GM23248 (cell line): ENCODE measurements around the gene ASH1L. TPM values are rescaled to one million over a fixed set of nuclear protein-coding genes. Genes with fewer than 3 reads are reported as not detected.

ENCODE experiments used
- DNase-seq: peaks from one replicate; pipeline ENCODE4 v3.0.0-alpha.2; 2015
- H2AFZ ChIP-seq: fragments of 200-600 bp; sonication (generic); 2 replicates; pipeline ENCODE4 v1.6.1; 2016; ENCODE audit warnings: antibody characterized with exemption
- H3F3A ChIP-seq: fragments of 200-600 bp; sonication (generic); 2 replicates; pipeline ENCODE4 v1.6.1; 2016; ENCODE audit warnings: mild to moderate bottlenecking, antibody characterized with exemption, mixed run types; ENCODE audit not compliant: insufficient read depth
- H3K27ac ChIP-seq: fragments of 200-600 bp; sonication (generic); 2 replicates; pipeline ENCODE4 v1.5.1; 2016; ENCODE audit warnings: mild to moderate bottlenecking
- H3K27me3 ChIP-seq: fragments of 200-600 bp; sonication (generic); replicated peaks from 2 replicates; pipeline ENCODE4 v1.6.1; 2016; ENCODE audit warnings: mild to moderate bottlenecking; ENCODE audit not compliant: insufficient read depth
- H3K36me3 ChIP-seq: fragments of 200-600 bp; sonication (generic); 2 replicates; pipeline ENCODE4 v1.6.1; 2016; ENCODE audit warnings: low read depth, mild to moderate bottlenecking
- H3K4me1 ChIP-seq: fragments of 200-600 bp; sonication (generic); 2 replicates; pipeline ENCODE4 v1.6.1; 2016; ENCODE audit warnings: mild to moderate bottlenecking; ENCODE audit not compliant: insufficient read depth
- H3K4me2 ChIP-seq: fragments of 200-600 bp; sonication (generic); one replicate; pipeline ENCODE4 v1.6.1; 2016; ENCODE audit warnings: mild to moderate bottlenecking; ENCODE audit not compliant: unreplicated experiment
- H3K4me3 ChIP-seq: fragments of 200-600 bp; sonication (generic); 2 replicates; pipeline ENCODE4 v1.5.1; 2016; ENCODE audit warnings: mild to moderate bottlenecking
- H3K79me2 ChIP-seq: fragments of 200-600 bp; sonication (generic); 2 replicates; pipeline ENCODE4 v1.6.1; 2016; ENCODE audit warnings: mild to moderate bottlenecking; ENCODE audit not compliant: insufficient read depth
- H3K9ac ChIP-seq: fragments of 200-600 bp; sonication (generic); 2 replicates; pipeline ENCODE4 v1.6.1; 2016; ENCODE audit warnings: mild to moderate bottlenecking
- H3K9me2 ChIP-seq: fragments of 200-600 bp; sonication (generic); 2 replicates; pipeline ENCODE4 v1.6.1; 2016; ENCODE audit warnings: mixed run types, mild to moderate bottlenecking, moderate library complexity; ENCODE audit not compliant: insufficient read depth
- H3K9me3 ChIP-seq: fragments of 200-600 bp; sonication (generic); one replicate; pipeline ENCODE4 v1.6.1; 2017; ENCODE audit warnings: low read depth
- H4K20me1 ChIP-seq: fragments of 200-600 bp; sonication (generic); 2 replicates; pipeline ENCODE4 v1.6.0; 2016; ENCODE audit not compliant: insufficient read depth
- EZH2 ChIP-seq: fragments of 200-600 bp; sonication (generic); IDR thresholded peaks from 2 replicates; pipeline ENCODE4 v1.6.1; 2018; ENCODE audit warnings: antibody characterized with exemption, mild to moderate bottlenecking; ENCODE audit not compliant: insufficient read depth, poor library complexity, severe bottlenecking
- EZH2phosphoT487 ChIP-seq: fragments of 200-600 bp; sonication (generic); IDR thresholded peaks from 2 replicates; pipeline ENCODE4 v1.6.1; 2018; ENCODE audit warnings: antibody characterized with exemption, moderate library complexity, mild to moderate bottlenecking, low read depth; ENCODE audit not compliant: insufficient read depth
- WGBS, 2 experiments: methylation state at CpG; one replicate each; pipeline ENCODE4 v1.1.6; 2015 to 2017; ENCODE audit warnings: low lambda C conversion rate in 2 of 2, low coverage in 1 of 2; ENCODE audit errors: missing lambda C conversion rate in 2 of 2; 5-methylcytosine and 5-hydroxymethylcytosine counted together
- in situ Hi-C: fragments of 300-500 bp; cut with MboI; formaldehyde crosslinking; loops from 2 replicates; pipeline ENCODE4 v1.15.0; 2020
- polyA plus RNA-seq: library from polyadenylated mRNA; unstranded; fragments of >200 nt; fragmentation: Nextera tagmentation; extraction: Ambion mirVana; gene quantifications from 2 replicates; pipeline ENCODE4 v1.2.1, GENCODE V29; 2016
- total RNA-seq: library from RNA; depleted of rRNA; stranded (reverse); fragments of >200 nt; shearing (Covaris generic); gene quantifications from 2 replicates; pipeline ENCODE4 v1.2.3, GENCODE V29; 2014

Gene ASH1L
- total and polyA plus RNA-seq, 2 experiments from 2014 or later = 15.2 to 18.2 TPM

DNA sequence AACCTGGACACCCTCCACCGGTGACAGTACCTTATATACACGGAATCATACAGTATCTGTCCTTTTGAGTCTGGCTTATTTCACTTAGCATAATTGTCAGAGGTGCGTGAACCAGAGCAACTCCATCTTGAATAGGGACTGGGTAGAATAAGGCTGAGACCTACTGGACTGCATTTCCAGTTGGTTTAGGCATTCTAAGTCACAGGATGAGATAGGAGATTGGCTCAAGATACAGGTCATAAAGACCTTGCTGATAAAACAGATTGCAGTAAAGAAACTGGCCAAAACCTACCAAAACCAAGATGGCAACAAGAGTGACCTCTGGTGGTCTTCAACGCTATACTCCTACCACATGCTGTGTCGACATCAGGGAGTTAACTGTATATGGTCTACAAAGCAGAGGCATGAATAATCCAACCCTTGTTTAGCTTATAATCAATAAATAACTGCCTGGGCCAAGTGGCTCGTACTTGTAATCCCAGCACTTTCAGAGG is 255.3 kb downstream of the ASH1L start:
- in situ Hi-C loops = no loop called here
- H3K9me2 ChIP-seq = no peaks in the 10 kb centered on the region
- H3K79me2 ChIP-seq = peaks cover 30% of the 10 kb centered on the region
- peak; percentile 58 for DNase-seq
- H3K36me3 ChIP-seq = no peaks in the 10 kb centered on the region
- H3K4me1 ChIP-seq = peaks cover 22% of the 10 kb centered on the region
- no peak overlapping the region for H3K4me3 ChIP-seq
- H4K20me1 ChIP-seq = no peaks in the 10 kb centered on the region
- TF ChIP-seq EZH2 (no peak), EZH2phosphoT487 (no peak)
- 40 to 42% methylated on average over 6 of the region's 6 CpGs for WGBS, 2 experiments
- H3K27ac ChIP-seq = no peak overlapping the region
- H3K9me3 ChIP-seq = no peaks in the 10 kb centered on the region
- no peak overlapping the region for H2AFZ ChIP-seq
- no peak overlapping the region for H3K4me2 ChIP-seq
- no peak overlapping the region for H3K9ac ChIP-seq
- no peaks in the 10 kb centered on the region for H3K27me3 ChIP-seq
- peaks cover 13% of the 10 kb centered on the region; the same call in 1 of the 2 replicates for H3F3A ChIP-seq

DNA sequence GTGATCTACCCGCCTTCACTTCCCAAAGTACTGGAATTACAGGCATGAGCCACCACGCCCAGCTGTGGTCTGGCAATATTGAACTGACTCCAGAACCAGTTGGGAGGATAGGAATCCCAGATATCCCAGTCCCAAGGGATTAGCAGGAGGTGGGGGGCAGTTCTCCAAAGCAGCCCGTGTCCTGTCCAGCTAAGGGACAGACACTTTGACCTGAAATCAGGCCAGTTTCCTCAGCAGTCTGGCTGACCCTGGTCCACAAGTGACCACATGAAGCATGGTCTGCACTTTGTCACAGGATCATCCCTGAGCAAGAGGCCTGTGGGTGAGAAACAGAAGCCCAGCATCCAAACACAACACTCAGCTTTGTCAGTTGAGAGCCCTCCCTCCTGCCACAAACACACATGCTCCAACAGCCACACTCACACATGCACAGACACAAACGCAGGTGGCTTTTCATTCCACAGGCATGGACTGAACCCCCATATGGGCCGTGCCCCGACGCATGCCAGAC is 256.7 kb downstream of the ASH1L start:
- Histone ChIP-seq H3K4me1 (peaks cover 22% of the 10 kb centered on the region), H4K20me1 (no peaks in the 10 kb centered on the region), H3K79me2 (peaks cover 23% of the 10 kb centered on the region), H3K4me3 (no peak overlapping the region), H3K36me3 (no peaks in the 10 kb centered on the region), H3K9me3 (no peaks in the 10 kb centered on the region), H2AFZ (0 out of 2 replicates have a peak overlapping the region, but pooled peaks have one; percentile 45), H3K27ac (no peak overlapping the region), H3K9ac (no peak overlapping the region), H3F3A (peaks cover 13% of the 10 kb centered on the region; the same call in 1 of the 2 replicates), H3K9me2 (no peaks in the 10 kb centered on the region), H3K4me2 (no peak overlapping the region), H3K27me3 (no peaks in the 10 kb centered on the region)
- DNase-seq = peak; percentile 57
- no peak for TF ChIP-seq EZH2
- no peak for TF ChIP-seq EZH2phosphoT487
- WGBS, 2 experiments = 61 to 69% methylated on average over 7 of the region's 7 CpGs
- in situ Hi-C loops = no loop called here

DNA sequence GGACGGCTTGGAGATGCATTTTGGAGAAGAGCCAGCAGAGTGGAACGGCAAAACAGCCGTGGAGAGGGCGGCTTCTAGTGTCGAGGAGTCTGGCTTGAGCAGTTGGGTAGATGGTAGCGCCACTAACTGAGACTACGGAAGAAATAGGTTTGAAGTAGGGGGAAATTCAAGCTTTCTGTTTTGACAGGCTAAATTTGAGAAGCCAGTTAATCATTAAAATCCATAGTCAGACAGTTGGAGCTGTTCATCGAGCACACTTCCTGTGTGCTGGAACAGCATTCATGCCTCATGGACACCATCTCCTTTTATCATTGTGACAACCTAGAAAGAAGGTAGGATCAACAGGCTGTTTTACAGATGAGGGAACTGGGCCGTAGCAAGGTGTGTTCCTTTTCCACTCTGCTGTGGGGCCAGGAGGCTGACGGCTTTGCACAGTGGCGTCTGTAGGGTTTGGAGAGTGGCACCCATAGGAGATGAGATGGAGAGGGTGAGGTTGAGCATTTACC is 258.0 kb downstream of the ASH1L start:
- no peaks in the 10 kb centered on the region for H3K27me3 ChIP-seq
- no peaks in the 10 kb centered on the region for H4K20me1 ChIP-seq

DNA sequence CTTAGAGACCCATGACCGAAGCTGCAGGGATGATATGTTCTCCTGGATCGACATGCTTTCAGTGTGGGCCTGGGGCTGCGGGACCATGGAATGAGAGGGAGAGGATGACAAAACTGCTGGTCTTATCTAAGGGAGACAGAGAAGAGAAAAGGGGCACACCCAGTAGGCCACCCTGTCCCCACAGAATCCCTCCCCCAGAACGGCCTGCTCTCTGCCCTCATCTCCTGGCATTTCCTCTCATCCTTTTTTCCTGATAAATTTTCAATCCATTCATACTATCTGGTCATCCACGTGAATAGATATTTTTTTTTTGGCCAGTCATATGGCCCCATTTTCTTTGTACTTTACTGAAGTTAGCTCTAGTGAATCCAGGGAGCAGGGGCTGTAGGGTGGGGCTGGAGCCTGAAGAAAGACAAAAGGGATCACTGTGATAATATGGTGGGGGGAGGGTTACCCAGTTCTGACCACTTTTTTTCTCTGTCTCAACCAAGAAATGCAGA is 261.2 kb downstream of the ASH1L start, which contains the start of gene PKLR:
PKLR (minus strand) TSS at position 97 of the 500 bp plus-strand sequence; CDS start at position 54, 43 bp downstream.
- DNase-seq = no peak
- no peak within 1 kb of the TSS for H3K9ac ChIP-seq
- no peaks in the 10 kb centered on the region for H4K20me1 ChIP-seq
- whole genome bisulfite sequencing, 2 experiments = 51 to 53% methylated on average over 5 of the region's 5 CpGs
- TF ChIP-seq EZH2phosphoT487 = no peak
- no peak for TF ChIP-seq EZH2
- no peaks in the 10 kb centered on the region; the same call in 1 of the 2 replicates for H3K27me3 ChIP-seq
- H2AFZ ChIP-seq = no peak within 1 kb of the TSS
- H3K79me2 ChIP-seq = no peaks in the 10 kb centered on the region
- peaks cover 14% of the 10 kb centered on the region for H3K4me1 ChIP-seq
- no peak within 1 kb of the TSS for H3K27ac ChIP-seq
- no peaks in the 10 kb centered on the region for H3K9me2 ChIP-seq
- H3K36me3 ChIP-seq = no peaks in the 10 kb centered on the region
- no peak within 1 kb of the TSS for H3K4me2 ChIP-seq
- H3K9me3 ChIP-seq = no peaks in the 10 kb centered on the region
- no peak within 1 kb of the TSS for H3K4me3 ChIP-seq
- in situ Hi-C loops = no loop called here
- 0 out of 2 replicates have a peak, but pooled peaks cover 4% of the 10 kb centered on the region for H3F3A ChIP-seq

More for the DNA sequence above, 258.0 kb downstream of the ASH1L start:
- no peaks in the 10 kb centered on the region for H3K9me2 ChIP-seq
- H3K9me3 ChIP-seq = no peaks in the 10 kb centered on the region
- DNase-seq = no peak
- TF ChIP-seq EZH2 (no peak), EZH2phosphoT487 (no peak)
- H2AFZ ChIP-seq = no peak overlapping the region
- peaks cover 13% of the 10 kb centered on the region; the same call in 1 of the 2 replicates for H3F3A ChIP-seq
- H3K4me2 ChIP-seq = no peak overlapping the region
- H3K27ac ChIP-seq = no peak overlapping the region
- no peak overlapping the region for H3K4me3 ChIP-seq
- H3K36me3 ChIP-seq = no peaks in the 10 kb centered on the region
- H3K79me2 ChIP-seq = peaks cover 9% of the 10 kb centered on the region
- WGBS, 2 experiments = 63 to 67% methylated on average over 11 of the region's 11 CpGs
- H3K4me1 ChIP-seq = peaks cover 17% of the 10 kb centered on the region
- in situ Hi-C loops = no loop called here
- no peak overlapping the region for H3K9ac ChIP-seq
